C4-2B (cell line): Measurements from ENCODE around the gene ZNF774.
"Not testable (repeated sequence)": the region's sequence is repeated elsewhere in the genome, so short reads cannot be mapped to it uniquely, and the experiment has no call there.

Experiments used
- H3K27ac ChIP-seq: fragments of 450-650 bp; 2 replicates; pipeline ENCODE4 v1.5.1; 2017
- CTCF ChIP-seq: fragments of 450-650 bp; conservative IDR thresholded peaks from 2 replicates; pipeline ENCODE4 v1.5.1; 2017; ENCODE audit warnings: mild to moderate bottlenecking
- ZFX ChIP-seq: fragments of 450-650 bp; IDR thresholded peaks from 2 replicates; pipeline ENCODE4 v1.6.1; 2017

ZNF774 gene

GRCh38 chr15:90345857-90346256 is 6.2 kb upstream of the ZNF774 start:
- no peak overlapping the region for H3K27ac ChIP-seq
- TF ChIP-seq ZFX (no peak), CTCF (no peak)

- H3K27ac ChIP-seq: not testable (repeated sequence)
Observed at GRCh38 chr15:90347431-90348065, 4.5 kb upstream of the ZNF774 start.

GRCh38 chr15:90348456-90348855 is 3.6 kb upstream of the ZNF774 start:
- H3K27ac ChIP-seq: no peak overlapping the region
- TF ChIP-seq ZFX: no peak
- no peak for TF ChIP-seq CTCF

- TF ChIP-seq ZFX (no peak), CTCF (no peak)
- H3K27ac ChIP-seq: no peak overlapping the region
Observed at GRCh38 chr15:90349072-90349471, 3.0 kb upstream of the ZNF774 start.

- TF ChIP-seq CTCF: no peak
- no peak overlapping the region for H3K27ac ChIP-seq
Observed at GRCh38 chr15:90349821-90350220, 2.3 kb upstream of the ZNF774 start.

GRCh38 chr15:90351479-90352106 is 491 bp upstream of the ZNF774 start:
- TF ChIP-seq ZFX: no peak
- TF ChIP-seq CTCF: no peak
- no peak overlapping the region; the same call in 1 of the 2 replicates for H3K27ac ChIP-seq

- H3K27ac ChIP-seq: no peak overlapping the region
- TF ChIP-seq ZFX (no peak), CTCF (no peak)
Observed at GRCh38 chr15:90354986-90355385, 2.9 kb downstream of the ZNF774 start.
